Mucosa of descending colon (tissue), 3 donors: ENCODE measurements around the gene NEDD8. TPM values are rescaled to one million over a fixed set of nuclear protein-coding genes. Genes with fewer than 3 reads are reported as not detected.

Experiments
- ATAC-seq: fragments of 200-7000 bp; cut with Tn5 transposase; one replicate; pipeline ENCODE4 v1.9.1; 2020; ENCODE audit warnings: mild to moderate bottlenecking, moderate library complexity
- DNase-seq, 3 donors: peaks; one replicate each; pipeline ENCODE4 v3.0.0-alpha.2; 2020
- H3K36me3 ChIP-seq: fragments of 200-600 bp; one replicate; pipeline ENCODE4 v1.8.0; 2021; ENCODE audit warnings: low read depth, mild to moderate bottlenecking
- H3K4me1 ChIP-seq: fragments of 200-600 bp; one replicate; pipeline ENCODE4 v1.8.0; 2021; ENCODE audit warnings: low read depth, mild to moderate bottlenecking
- H3K4me3 ChIP-seq: fragments of 200-600 bp; one replicate; pipeline ENCODE4 v1.8.0; 2021; ENCODE audit warnings: mild to moderate bottlenecking
- H3K9me3 ChIP-seq: fragments of 200-600 bp; one replicate; pipeline ENCODE4 v1.8.0; 2021; ENCODE audit warnings: mild to moderate bottlenecking
- intact Hi-C, 2 donors: fragments of 100-400 bp; cut with DNase I in 1 of 2; cut with micrococcal nuclease in 1 of 2; formaldehyde crosslinking; loops; one replicate each; pipeline versions ENCODE4 v1.11.0 to v1.11.1; 2022; cut with DNase I, micrococcal nuclease
- total RNA-seq, 3 donors: library from RNA; stranded (reverse); fragmentation: NEBNext Ultra II Directional in 2 of 3; extraction: Animal tissue kit (Norgen Biotek cat#: 25700) in 2 of 3; gene quantifications; one replicate each; pipeline versions ENCODE4 v1.2.1 to v1.2.4, GENCODE V29; 2021 to 2023
- TF ChIP-seq, protein P1 (sequence below): fragments of 200-600 bp; IDR thresholded peaks from one replicate; pipeline ENCODE4 v1.8.0; 2022; ENCODE audit warnings: antibody characterized with exemption, mild to moderate bottlenecking
- donor health status: DM: no; HTN: no; CAD: no; lungs with moderate emphysema.
- donor health status: DM: no; HTN: no; CAD: no.
- donor health status: DM: no; HTN: yes; CAD: no.

Gene NEDD8
- total RNA-seq, 3 donors from 2014 or later: 108 to 150 (median 131) TPM

DNA sequence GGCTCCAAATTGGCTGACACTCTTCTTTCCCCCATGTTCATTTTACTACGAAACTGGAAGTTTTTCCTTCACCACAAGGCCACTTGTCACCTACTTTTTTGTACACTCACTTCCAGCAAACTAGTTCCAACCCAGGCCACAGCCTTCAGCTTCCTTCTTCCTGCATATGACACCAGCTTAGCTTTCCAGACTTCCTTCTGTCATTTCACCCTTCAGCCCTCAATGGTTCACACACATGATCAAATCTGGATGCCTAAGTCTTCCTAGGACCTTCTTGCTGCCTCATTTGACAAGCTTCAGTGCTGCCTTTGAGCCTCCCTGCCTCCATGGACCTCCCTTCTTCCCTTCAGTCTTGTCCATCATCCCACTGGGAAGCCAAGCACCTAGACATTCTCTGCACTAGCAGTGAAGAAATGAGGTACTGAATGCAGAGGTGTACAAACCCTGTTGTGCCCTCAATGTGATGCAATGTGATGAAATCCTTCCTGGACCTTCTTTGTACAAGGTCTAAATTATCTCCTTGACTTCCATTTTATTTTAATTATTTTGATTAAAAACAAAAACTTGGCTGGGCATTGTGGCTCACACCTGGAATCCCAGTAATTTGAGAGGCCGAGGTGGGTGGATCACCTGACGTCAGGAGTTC, 64.6 kb downstream of the NEDD8 start:
- H3K9me3 ChIP-seq: no peaks in the 10 kb centered on the region

More for the DNA sequence above, 64.6 kb downstream of the NEDD8 start:
- H3K36me3 ChIP-seq: no peaks in the 10 kb centered on the region
- no peak for DNase-seq
- H3K4me3 ChIP-seq: no peak overlapping the region
- TF ChIP-seq, protein P1, sequence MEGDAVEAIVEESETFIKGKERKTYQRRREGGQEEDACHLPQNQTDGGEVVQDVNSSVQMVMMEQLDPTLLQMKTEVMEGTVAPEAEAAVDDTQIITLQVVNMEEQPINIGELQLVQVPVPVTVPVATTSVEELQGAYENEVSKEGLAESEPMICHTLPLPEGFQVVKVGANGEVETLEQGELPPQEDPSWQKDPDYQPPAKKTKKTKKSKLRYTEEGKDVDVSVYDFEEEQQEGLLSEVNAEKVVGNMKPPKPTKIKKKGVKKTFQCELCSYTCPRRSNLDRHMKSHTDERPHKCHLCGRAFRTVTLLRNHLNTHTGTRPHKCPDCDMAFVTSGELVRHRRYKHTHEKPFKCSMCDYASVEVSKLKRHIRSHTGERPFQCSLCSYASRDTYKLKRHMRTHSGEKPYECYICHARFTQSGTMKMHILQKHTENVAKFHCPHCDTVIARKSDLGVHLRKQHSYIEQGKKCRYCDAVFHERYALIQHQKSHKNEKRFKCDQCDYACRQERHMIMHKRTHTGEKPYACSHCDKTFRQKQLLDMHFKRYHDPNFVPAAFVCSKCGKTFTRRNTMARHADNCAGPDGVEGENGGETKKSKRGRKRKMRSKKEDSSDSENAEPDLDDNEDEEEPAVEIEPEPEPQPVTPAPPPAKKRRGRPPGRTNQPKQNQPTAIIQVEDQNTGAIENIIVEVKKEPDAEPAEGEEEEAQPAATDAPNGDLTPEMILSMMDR: no peak
- peaks cover 5% of the 10 kb centered on the region for H3K4me1 ChIP-seq
- no peak for ATAC-seq
- intact Hi-C loops: no loop called here

Other genes starting within 250 kb of the NEDD8 start
- 10 to 100 TPM; 30.7 to 56.1 (median 45.9) TPM for gene DHRS4L2, start 243.4 kb downstream of the NEDD8 start, total RNA-seq
- 1 to 10 TPM; 1.4 to 2.7 (median 1.5) TPM for gene CARMIL3, start 180.4 kb downstream of the NEDD8 start, total RNA-seq
- 1 to 10 TPM in 1 of 3 donors, under 1 TPM in 1, not detected in 1; 0.14 to 2.2 TPM for gene CPNE6, start 160.8 kb downstream of the NEDD8 start, total RNA-seq
- 100 to 1,000 TPM in 2 of 3 donors, 10 to 100 TPM in 1; 64.7 to 150 (median 150) TPM for gene PCK2, start 138.1 kb downstream of the NEDD8 start, total RNA-seq
- gene DCAF11, start 117.6 kb downstream of the NEDD8 start, total RNA-seq: 100 to 1,000 TPM in 1 of 3 donors, 10 to 100 TPM in 2; 65.8 to 101 (median 84.9) TPM
- 1 to 10 TPM; 2.3 to 4.5 (median 2.8) TPM for gene NRL, start 117.4 kb downstream of the NEDD8 start, total RNA-seq
- gene FITM1, start 101.7 kb downstream of the NEDD8 start, total RNA-seq: 1 to 10 TPM in 2 of 3 donors, under 1 TPM in 1; 0.79 to 1.9 (median 1.3) TPM
- gene PSME1, start 96.2 kb downstream of the NEDD8 start, total RNA-seq: 100 to 1,000 TPM; 188 to 279 (median 203) TPM
- gene EMC9, start 90.8 kb downstream of the NEDD8 start, total RNA-seq: 10 to 100 TPM; 18.3 to 24.9 (median 20.4) TPM
- gene PSME2, start 85.8 kb downstream of the NEDD8 start, total RNA-seq: 100 to 1,000 TPM; 141 to 295 (median 191) TPM
- gene RNF31, start 84.9 kb downstream of the NEDD8 start, total RNA-seq: 10 to 100 TPM; 52.8 to 66.2 (median 59.0) TPM
- 100 to 1,000 TPM in 2 of 3 donors, 10 to 100 TPM in 1; 78.7 to 119 (median 103) TPM for gene IRF9, start 71.1 kb downstream of the NEDD8 start, total RNA-seq
- 10 to 100 TPM; 14.9 to 17.0 (median 16.8) TPM for gene REC8, start 60.3 kb downstream of the NEDD8 start, total RNA-seq
- gene IPO4, start 43.6 kb downstream of the NEDD8 start, total RNA-seq: 10 to 100 TPM; 23.2 to 29.3 (median 26.8) TPM
- gene TM9SF1, start 36.9 kb downstream of the NEDD8 start, total RNA-seq: 10 to 100 TPM; 41.7 to 49.1 (median 47.1) TPM
- under 1 TPM in 2 of 3 donors, not detected in 1; 0.36 to 0.82 TPM for gene TSSK4, start 26.7 kb downstream of the NEDD8 start, total RNA-seq
- 10 to 100 TPM; 47.6 to 67.8 (median 49.5) TPM for gene CHMP4A, start 18.9 kb downstream of the NEDD8 start, total RNA-seq
- 10 to 100 TPM; 11.1 to 14.8 (median 13.2) TPM for gene MDP1, start 16.3 kb downstream of the NEDD8 start, total RNA-seq
- 10 to 100 TPM; 59.7 to 83.5 (median 61.6) TPM for gene GMPR2, start 562 bp upstream of the NEDD8 start, total RNA-seq
- 10 to 100 TPM; 51.5 to 64.8 (median 58.4) TPM for gene TINF2, start 10.3 kb upstream of the NEDD8 start, total RNA-seq
- 1 to 10 TPM; 2.2 to 3.3 (median 2.4) TPM for gene TGM1, start 30.8 kb upstream of the NEDD8 start, total RNA-seq
- gene RABGGTA, start 39.2 kb upstream of the NEDD8 start, total RNA-seq: 10 to 100 TPM; 31.6 to 52.9 (median 41.3) TPM
- gene DHRS1, start 67.4 kb upstream of the NEDD8 start, total RNA-seq: 10 to 100 TPM; 30.6 to 56.9 (median 54.9) TPM
- 10 to 100 TPM; 24.1 to 29.2 (median 29.1) TPM for gene NOP9, start 67.5 kb upstream of the NEDD8 start, total RNA-seq
- 10 to 100 TPM in 2 of 3 donors, 1 to 10 TPM in 1; 8.5 to 15.8 (median 12.1) TPM for gene CIDEB, start 75.6 kb upstream of the NEDD8 start, total RNA-seq
- gene LTB4R2, start 77.8 kb upstream of the NEDD8 start, total RNA-seq: 1 to 10 TPM; 3.7 to 6.3 (median 5.0) TPM
- gene LTB4R, start 79.1 kb upstream of the NEDD8 start, total RNA-seq: 1 to 10 TPM; 3.4 to 6.1 (median 3.8) TPM
- gene ADCY4, start 102.7 kb upstream of the NEDD8 start, total RNA-seq: 10 to 100 TPM; 13.9 to 23.5 (median 20.7) TPM
- gene RIPK3, start 107.6 kb upstream of the NEDD8 start, total RNA-seq: 10 to 100 TPM; 40.6 to 99.9 (median 71.7) TPM
- 100 to 1,000 TPM in 1 of 3 donors, 10 to 100 TPM in 2; 11.9 to 112 (median 25.2) TPM for gene NFATC4, start 135.8 kb upstream of the NEDD8 start, total RNA-seq
- 10 to 100 TPM; 12.1 to 15.8 (median 13.4) TPM for gene NYNRIN, start 166.6 kb upstream of the NEDD8 start, total RNA-seq
- 1 to 10 TPM; 2.2 to 3.9 (median 2.6) TPM for gene CBLN3, start 197.3 kb upstream of the NEDD8 start, total RNA-seq
- gene KHNYN, start 197.6 kb upstream of the NEDD8 start, total RNA-seq: 100 to 1,000 TPM in 1 of 3 donors, 10 to 100 TPM in 2; 85.9 to 102 (median 86.9) TPM
- 10 to 100 TPM; 43.3 to 64.1 (median 47.1) TPM for gene SDR39U1, start 210.4 kb upstream of the NEDD8 start, total RNA-seq